AG08396 (cell line): Measurements from ENCODE around the gene TMEM176B.
"Not testable (repeated sequence)": the region's sequence is repeated elsewhere in the genome, so short reads cannot be mapped to it uniquely, and the experiment has no call there.

ENCODE experiments used
- DNase-seq: peaks from one replicate; pipeline ENCODE4 v3.0.0; 2012; ENCODE audit warnings: low spot score, mixed read lengths

TMEM176B gene

DNA sequence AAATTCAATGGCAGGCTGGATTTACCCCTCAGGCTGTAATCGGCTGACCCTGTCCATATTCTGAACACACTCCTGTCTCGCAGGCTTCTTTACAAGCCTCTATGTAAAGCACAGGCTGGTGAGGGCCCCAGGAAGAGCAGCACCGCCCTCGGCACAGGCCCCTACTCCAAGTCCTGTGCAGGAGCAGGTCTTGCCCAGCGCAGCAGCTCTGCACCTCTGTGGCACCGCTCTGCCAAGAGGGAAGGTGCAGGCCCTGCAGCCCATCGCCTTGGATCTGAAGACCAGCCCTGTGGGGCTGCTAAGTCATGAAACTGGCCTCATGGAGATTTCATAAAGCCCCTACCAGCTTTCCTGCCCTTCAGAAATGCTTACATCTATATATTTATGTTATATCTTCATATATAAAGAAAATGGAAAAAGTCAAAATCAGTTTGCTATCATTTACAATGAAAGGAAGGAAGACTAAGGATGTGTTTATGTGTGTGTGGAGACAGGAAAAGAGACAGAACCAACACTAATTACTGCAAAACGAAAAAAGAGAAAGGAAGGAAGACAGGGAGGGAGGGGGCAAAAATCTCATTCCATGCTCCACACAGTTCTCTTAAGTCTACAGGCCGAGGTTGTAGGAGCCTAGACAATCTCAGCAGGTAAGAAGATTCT is 9.6 kb downstream of the TMEM176B start:
- no peak for DNase-seq

DNA sequence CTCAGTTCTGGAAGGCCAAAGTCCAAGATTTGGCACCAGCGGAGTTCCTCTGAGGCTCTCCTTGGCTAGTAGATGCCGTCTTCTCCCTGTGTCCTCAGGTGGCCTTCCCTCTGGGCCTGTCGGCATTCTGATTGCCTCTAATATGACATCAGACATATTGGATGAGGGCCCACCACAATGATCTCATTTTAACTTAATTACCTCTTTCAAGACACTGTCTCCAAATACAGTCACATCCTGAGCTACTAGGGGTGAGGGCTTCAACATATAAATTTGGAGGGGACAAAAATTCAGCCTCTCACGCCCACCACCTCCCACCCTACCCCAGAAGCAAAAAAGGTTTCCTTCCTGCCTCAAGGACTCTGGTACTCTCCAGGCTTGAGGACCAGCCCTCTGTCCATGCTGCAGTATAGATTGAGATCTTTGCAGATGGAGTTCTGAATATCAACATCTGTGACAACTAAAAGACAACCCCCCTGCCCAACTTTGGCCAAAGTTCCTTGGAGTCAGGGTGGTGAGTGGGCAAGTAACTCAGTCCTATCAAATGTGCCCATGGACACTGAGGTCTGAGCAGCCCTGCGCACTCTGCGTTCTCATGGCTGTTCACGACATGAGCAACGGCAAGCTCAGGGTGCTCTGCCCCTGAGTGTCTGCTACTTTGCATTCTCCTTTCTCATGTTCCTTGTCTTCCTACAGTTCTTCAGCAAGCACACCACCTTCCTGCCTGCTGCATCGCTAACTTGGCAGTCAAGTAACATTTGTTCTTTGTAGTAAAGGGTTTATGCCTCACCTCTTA is 11.5 kb downstream of the TMEM176B start:
- no peak for DNase-seq

DNA sequence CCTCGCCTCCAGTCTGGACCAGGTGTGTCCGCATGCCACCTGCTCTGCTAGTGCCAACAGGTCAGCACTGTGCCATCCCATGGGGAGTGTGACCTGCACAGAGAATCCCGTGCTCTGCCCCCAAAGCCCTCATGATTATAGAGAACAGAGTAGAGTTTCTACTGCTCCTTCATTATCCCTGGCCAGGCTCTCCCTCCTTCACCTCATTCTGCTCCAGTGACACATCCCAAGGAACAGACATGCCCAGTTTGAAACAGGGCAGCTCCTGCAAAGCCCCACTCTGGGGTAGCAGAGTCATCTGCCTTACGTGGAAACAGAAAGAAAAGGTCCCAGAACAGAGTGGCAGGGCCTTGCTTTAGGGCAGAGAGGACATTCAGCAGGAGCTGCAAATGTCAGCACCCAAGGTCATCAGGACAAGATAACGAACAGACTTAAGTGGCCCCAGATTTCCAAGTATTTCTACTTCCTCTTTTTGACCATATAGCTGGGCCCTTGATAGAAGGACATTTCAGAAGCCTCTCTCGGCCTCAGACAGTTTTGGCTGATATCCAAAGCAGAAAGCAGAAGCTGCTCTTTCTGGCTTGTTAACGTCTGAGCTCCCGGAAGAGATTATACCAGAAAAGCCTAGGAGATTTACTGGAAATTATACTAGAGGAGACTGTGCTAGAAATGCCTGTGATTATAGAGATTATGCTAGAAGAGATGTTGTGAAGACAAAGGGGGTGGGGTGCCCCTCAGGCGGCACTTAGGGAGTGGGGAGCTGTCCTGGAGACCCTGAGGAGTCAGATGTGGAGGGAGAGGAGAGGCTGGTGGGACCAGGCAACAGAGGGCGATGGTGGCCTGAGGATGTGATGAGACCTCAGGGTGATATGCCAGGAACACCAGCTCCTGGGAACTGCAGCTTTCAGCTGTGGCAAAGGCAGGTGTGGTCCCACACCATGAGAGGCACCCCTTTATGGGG is 12.6 kb downstream of the TMEM176B start:
- no peak for DNase-seq

DNA sequence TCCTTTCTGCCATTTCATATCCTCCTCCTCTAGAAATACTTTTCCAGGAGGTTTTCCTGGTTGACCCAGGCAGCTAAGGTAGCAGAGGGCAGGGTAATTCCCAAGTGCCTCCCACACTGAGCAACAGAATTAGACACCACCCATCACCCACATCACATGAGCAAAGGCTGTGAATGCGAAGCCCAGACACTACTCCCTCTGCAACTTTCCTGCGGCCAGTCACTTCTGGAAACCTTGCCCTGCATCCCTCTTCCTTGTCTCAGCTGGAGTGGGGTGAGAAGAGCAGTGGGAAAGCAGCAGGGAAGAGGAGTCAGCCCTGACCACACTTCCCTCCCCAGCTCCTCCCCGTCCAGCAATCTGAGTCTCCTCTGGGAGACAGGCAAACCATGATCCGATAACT is 15.2 kb downstream of the TMEM176B start:
- DNase-seq, result no peak

DNA sequence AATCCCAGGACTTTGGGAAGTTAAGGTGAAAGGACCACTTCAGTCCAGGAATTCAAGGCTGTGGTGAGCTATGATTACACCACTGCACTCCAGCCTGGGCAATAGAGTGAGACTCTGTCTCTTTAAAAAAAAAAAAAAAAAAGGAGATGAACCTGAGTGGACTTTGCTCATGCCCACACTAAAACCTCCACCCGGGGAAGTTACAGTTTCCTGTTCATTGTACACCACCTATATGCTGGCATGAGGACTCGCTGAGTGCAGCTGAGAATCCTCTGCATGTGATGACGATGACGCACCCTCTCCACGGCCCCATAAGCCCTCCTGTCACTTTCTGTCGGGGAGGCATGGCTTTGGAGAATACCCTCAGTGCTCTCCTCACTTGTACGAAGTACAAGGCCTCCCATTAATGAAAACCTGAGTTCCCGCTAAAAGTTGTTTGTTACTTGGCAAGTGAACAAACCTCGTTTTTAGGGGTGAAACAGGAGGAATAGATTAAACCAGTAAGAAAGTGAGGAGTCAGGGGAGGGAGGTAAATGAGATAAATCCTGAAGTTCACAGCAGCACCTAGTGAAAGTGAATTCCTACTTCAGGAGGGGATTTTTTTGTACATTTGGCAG is 15.9 kb downstream of the TMEM176B start:
- DNase-seq, result no peak

DNA sequence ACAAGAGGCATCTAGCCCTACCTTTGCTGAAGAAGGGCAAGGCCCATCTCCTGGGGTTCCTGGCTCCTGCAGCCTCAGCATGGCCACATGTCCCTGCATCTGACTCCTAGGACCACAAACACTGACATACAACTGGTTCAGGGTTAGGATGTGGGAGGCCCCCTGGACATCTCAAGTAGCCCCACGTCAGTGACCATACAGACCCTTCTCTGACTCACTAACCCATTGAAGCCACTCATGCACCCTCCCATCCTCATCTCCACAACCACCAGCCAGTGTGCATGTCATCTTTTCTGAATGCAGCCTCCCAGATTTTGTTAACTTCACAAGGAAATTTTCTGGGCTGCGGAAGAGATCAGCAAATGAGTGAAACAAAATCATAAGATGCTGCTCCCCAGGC is 18.2 kb downstream of the TMEM176B start:
- no peak for DNase-seq

DNA sequence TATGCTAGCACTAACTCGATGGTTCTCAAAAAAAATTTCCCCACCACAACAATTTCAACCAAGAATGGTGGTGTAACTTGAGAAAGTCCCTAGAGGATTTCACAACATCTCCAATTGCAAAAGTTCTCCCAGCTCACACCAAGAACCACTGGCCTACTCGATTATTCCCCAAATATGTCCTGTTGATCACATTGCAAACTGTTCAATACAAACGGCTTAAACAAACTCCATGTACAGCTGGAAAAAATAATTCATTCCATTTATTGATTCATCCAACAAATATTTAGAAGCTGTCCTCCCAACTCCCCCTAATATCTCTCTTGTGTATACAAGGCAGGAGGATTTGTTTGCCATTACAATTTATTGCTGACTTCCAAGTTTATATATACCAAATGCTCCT is 19.1 kb downstream of the TMEM176B start:
- DNase-seq, result no peak

DNA sequence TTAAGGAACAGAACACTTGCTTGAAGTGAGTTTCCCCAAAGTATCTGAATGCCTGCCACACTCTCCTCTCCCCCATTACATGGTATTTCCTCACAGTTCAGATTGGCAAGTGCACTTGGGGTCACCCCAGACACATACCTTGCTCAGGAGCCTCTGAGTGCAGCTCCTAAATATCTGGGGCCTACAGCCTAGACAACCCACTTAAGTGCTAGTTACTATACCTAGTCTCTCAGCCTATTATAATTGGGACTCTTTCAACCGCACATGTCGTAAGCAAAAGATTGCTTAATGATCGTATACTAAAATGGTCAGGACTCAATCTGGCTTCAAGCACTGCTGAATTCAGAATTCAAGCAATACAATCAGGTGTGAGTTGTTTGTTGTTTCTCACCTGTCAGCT is 19.9 kb downstream of the TMEM176B start:
- DNase-seq, result no peak

DNA sequence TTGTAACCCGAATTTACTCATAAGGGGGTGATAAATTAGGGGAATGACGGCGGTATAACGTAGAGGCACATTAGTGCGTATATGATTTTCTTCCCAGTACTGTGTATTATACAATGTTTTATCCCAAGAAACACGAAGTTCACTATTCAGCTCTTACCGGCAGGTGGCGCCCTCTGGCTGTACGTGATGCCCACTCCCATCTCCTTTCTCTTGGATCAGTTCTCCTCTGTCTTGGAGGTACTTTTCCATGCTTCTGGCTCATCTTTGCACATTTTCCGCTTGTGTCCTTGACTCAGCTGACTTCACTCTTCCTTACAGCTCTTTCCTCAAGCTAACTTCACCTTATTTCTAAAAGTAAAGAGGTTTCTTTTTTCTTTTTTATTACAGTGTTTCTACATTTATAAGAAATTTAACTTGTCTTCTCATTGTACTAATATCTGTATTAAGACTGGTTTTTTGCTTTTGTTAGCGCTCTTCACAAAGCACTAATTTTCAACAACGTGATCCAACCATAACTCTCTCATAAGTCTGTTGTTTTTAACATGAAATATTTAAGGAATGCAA is 21.3 kb downstream of the TMEM176B start:
- DNase-seq, result peak; percentile 66

DNA sequence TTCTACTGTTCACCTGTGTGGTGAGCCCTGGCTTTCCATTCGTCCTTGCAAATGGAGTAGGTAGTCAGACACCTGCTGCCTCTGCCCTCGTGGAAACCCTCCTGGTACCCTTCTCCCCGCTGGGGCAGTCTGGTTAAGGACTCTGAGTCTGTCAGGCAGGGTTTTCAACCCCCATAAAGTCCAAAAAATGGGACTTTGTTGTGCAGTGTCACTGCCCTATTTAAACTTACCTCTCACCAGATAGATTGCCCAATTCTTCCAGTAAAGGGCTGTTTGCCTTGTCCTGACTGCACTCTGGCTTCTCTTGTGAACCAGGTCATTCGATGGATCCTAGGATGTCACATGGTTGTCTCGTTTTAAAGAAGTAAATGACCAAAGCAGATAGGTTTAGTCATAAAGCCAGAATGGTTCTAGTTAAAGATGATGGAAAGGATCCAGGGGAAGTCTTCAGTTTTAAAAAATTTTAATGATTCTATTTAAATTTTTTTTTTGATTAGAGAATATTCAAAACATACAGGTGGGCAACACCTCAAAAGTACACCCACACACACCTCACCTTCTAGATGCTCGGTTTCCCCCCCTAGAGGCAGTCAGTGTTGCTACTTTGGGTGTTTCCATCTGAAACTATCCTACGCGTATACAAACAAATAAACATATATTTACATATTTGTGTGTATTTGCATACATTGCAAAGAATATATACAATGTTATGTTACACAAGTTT is 22.0 kb downstream of the TMEM176B start:
- DNase-seq, result no peak

DNA sequence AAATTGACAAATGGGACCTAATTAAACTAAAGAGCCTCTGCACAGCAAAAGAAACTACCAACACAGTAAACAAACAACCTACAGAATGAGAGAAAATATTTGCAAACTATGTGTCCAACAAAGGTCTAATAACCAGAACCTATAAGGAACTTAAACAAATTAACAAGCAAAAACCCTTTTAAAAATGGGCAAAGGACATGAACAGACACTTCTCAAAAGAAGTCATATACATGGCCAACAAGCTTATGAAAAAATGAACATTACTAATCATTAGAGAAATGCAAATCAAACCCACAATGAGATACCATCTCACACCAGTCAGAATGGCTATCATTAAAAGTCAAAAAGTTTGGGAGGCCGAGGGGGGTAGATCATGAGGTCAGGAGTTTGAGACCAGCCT is 26.0 kb downstream of the TMEM176B start:
- not testable (repeated sequence) for DNase-seq

DNA sequence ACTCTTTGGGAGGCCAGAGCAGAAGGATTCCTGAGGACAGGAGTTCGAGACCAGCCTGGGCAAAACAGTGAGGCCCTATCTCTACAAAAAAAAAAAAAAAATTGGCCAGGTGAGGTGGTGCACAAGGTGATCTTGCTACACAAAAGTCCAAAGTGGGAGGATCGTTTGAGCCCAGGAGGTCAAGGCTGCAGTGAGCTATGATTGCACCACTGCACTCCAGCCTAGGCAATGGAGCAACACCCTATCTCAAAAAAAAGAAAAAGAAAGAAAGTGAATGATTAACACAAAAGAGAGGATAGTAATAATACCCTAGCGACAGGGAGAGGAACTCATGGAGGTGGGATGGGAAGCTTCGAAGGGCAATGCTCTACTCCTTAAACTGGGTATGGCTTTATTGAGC is 30.4 kb downstream of the TMEM176B start:
- DNase-seq, result no peak

DNA sequence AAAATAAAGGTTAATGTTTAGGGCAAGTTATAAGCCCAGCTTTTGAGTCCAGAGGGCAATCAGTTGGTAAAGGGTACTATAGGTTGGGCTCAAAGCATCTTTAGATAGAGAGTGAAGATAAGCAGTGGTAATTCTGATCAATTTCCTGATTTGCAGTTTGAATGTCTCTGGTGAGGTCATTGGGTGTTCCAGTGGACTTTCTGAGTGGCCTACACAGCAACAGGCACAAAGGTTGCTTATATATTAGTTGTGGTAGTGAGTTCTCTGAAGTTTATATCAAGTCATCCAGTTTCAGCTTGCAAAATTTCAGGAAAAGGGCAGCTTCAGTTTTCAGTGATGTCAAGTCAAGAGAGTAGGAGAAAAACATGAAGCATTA is 33.8 kb downstream of the TMEM176B start:
- no peak for DNase-seq

DNA sequence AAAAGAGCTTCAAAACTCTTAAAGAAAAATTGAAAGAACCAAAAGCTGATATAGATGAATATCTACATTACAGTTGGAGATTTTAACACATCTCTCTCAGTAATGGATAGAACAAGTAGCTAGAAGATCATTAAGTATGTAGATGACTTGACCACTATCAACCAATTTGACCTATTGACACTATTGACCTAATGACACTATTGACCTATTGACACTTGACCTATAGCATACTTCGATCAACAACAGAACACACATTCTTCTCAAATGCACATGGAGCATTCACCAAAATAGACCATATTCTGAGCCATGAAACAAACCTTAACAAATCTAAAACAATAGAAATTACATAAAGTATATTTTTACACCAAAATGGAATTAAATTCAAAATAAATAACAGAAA is 40.7 kb downstream of the TMEM176B start:
- no peak for DNase-seq

DNA sequence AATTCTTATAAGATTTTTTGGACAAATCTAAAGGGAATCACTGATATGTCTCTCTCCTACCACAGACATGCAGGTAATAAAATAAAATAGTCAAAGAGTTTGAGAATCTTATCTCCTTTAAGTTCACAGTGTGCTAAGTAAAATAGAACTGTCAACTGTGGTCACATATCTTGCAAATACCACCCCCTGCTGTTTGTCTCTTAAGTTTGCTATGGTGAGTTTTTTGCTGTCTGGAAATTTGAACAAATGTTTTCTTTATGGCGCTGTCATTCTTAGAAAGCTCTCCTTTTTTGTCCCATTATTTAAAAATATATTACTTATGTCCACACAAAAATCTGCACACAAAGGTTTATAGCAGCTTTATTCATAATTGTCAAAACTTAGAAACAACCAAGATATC is 43.3 kb downstream of the TMEM176B start:
- DNase-seq, result no peak

DNA sequence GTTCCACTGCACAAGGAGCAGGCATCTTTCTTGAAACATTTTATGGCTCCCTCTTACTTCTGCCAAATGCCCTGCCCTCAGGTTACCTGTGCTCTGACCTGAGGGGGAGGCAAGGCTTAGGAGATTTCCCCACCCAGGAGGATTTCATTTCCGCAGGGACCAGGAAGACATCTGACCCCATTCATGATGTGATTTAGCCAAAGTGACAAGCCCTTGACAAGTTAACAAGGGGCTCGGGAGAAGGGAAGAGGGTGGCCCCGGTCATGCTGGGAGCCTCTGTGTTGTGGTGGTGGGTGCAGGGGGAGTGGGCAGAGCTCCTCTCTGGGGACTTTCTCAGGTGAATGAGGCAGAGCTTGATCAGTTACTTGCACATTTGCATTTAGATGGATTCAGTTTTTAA is 44.0 kb downstream of the TMEM176B start:
- DNase-seq, result no peak

DNA sequence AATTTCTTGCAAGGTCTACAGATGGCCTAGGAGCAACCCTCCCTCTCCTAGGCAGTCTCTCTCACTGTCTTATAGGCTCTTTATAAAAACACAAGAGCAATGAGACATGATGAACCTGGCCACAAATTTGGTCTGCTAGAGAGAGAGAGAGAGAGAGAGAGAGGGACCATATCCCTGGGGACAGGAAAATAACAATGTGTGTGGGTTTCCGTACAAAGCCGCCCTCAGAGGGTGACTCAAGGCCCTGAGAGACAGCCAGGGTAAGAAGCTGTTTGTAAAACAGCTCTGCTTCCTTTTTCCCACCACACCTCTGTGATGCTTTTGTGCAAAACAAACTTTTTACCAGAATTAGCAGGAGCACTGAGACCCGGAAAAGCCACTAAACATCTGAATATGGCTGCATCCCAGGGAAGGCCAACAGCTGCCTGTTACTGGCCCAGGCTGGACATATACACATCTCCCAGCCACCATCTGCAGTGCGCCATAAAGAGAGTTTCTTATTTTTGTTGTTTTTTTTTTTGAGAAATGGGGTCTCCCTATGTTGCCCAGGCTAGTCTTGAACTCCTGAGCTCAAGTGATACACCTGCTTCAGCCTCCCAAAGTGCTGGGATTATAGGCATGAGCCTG is 44.6 kb downstream of the TMEM176B start:
- DNase-seq, result no peak

DNA sequence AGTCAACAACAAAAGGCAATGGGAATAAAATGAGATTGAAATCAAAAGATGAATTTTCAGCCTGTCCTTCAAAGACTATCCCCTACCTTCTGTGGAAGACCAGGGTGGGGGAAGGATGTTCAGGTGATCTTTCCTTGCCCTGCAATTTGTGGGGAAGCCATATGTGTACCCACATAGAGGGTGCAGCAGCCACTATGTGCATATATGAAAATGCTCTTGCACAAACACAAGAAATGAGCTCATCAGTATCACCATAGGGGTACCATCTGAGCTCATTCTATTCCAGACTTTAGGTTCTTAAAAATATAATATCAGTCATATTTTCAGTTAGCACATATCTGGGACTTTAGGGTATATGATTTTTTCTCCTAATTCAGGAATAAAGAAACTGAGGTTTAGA is 45.2 kb downstream of the TMEM176B start:
- no peak for DNase-seq

DNA sequence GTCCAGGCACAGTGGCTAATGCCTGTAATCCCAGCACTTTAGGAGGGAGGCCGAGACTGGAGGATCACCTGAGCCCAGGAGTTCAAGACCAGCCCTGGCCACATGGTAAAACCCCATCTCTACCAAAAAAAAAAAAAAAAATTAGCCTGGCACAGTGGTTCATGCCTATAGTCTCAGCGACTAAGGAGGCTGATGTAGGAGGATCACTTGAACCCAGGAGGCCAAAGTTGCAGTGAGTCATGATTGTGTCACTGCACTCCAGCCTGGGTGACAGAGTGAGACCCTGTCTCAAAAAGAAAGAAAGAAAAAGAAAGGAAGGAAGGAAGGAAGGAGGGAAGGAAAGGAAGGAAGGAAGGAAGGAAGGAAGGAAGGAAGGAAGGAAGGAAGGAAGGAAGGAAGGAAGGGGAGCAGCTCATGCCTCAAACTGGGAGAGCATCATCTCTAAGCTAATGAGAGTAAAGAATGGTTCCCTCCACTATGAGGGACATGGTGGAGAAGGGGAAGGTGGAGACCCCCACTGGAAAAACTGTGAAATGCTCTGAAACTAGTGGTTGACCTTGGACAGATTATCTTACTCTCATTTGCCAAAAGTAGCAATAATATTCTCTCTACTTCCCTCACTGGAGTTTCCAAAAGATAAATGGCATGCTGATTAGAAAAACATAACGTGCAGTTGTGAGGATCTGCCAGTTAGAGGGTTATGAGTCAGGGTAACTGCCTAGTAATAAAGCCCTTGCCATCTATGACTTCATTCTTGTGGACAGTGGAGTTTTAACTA is 46.1 kb downstream of the TMEM176B start:
- no peak for DNase-seq

DNA sequence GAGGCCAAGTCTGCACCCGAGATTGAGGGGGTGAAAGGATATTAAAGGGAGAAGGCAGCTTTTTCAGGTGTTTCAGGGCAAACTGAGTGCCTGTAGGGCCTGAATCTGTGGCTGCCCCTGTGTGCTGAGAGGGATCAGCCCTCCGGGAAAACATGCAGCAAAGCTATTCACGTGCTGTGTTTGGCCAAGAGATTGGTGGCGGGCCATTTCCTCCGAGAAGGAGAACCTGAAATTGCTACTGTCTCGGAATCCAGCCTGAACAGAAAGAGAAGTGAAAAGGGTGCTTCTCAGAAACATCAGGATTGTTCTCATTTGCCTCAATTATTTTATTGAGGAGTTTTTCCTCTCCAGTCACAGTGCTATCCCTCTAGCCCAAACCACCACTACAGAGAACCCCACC is 46.9 kb downstream of the TMEM176B start:
- DNase-seq, result no peak
